NOMO-1 treated with DMSO at 0.1 percent for 48 hours (cell line): ENCODE data around the gene GNAT1.
A peak's percentile ranks its signal among the peaks of the same experiment; 100 is the strongest.

ENCODE experiments used
- DNase-seq: peaks from one replicate; lab custom pipeline; 2025; ENCODE audit not compliant: unreplicated experiment; lab: John Stamatoyannopoulos, UW

GNAT1 gene

DNA sequence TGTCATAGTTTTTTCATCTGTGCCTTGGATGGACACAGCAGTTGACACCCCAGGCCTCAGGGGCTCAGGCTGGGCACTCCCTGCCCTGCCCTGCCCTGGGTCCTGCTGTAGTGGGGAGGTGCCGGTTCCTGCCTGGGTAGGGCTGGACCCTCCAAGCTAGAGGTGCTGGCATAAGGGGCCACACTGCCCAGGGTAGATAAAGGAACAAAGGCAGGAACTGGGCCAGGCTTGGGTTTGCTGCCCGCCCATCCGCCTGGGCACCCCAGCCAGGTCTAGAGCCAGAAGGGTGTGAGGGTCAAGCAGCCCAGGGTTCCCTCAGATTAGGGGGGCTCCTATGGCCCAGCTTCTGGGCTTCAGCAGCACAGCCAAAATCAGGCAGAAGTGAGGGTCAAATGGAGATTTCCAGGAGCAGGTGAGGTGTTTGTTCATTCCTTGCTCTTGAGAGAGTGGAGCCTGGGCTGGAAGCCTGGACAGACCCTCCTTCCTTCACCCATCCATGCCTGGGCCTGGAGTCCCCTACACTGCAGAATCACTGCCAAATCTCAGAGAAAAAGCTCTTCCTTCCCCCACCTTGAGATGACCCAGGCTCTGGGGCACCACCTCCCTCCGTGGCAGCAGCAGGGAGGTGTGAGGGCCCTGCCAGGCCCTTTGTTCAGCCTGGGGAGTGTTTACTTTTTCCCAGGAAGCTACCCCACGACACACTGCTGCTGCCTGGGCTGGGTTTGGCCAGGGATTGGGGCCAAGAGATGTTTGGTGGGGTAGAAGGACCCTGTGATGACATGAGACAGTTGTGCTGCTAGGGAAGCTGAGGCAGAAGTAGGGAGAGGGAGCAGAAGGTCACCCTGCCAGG, 29.2 kb upstream of the GNAT1 start:
- DNase-seq = no peak

GRCh38 chr3:50163572-50164455, 27.6 kb upstream of the GNAT1 start:
- no peak for DNase-seq

GRCh38 chr3:50164481-50164880, 26.9 kb upstream of the GNAT1 start:
- no peak for DNase-seq

- no peak for DNase-seq
Measured at GRCh38 chr3:50164984-50165909, 26.2 kb upstream of the GNAT1 start.

DNA sequence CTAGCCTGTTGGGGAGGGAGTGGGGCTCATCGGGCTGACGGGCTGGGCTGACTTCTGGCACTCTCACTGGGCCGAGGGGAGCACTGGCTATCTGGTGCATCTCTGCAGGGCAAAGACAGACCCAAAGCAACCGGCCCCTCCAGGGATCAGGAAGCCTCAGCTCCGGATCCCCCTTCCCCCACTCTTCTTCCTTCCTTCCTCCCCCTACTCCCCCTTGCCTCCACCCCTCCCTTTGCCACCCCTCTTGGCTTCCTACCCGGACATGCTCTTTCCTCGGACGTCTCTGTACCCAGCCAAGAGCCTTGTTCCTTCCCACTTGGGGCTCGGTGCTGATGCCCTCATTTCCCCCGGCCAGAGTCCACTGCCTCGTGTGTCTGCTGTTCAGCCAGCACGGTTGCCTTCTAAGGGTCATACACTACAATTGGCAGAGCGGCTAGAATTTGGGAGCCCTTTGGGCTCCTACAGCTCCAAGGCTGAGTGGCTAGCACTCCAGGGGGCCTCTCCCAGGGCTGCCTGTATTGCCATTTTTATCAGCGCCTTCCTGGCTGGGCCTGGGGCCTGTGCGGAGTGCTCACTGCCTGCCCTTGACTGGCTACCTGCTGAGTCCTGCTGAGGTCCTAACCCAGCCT, 25.4 kb upstream of the GNAT1 start:
- DNase-seq = no peak

GRCh38 chr3:50166620-50167019, 24.8 kb upstream of the GNAT1 start:
- no peak for DNase-seq

DNA sequence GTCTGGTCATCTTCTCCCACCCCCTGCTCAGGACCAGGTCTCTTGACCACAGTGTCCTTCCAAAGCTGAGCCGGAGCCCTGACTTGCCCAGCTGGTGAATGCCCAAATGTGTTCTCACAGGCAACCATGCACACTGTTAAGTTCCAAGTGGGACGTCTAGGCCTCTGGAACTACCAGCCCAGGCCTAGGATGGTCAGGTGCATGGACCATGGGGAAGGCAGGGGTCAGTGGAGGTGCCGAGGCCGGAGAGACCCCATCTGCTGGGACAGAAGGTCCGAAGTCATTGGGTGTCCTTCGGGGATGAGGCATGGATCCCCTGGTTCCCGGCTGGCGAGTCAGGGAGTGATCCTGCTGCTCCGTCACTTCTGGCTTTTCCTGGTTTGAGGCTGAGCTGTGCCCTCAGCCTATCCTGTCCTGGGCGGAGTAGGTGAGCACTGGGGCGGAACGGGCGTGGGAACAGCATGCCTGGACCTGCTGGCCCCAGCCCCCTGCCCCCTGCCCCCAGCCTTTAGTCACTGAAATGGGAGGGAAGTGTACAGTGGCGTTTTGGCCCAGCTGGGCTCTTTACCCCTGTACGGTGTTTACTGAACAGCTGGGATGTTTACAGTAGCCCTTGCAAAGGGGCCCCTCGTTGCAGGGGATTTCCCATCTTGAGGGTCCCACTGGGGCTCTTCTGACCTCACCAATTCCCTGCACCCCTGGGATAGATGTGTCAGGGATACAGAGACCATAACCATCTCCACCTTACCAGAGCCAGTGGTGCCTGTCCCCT, 24.2 kb upstream of the GNAT1 start:
- DNase-seq = no peak

GRCh38 chr3:50167841-50168209, 23.6 kb upstream of the GNAT1 start:
- no peak for DNase-seq

GRCh38 chr3:50168388-50168787, 23.0 kb upstream of the GNAT1 start:
- no peak for DNase-seq

DNA sequence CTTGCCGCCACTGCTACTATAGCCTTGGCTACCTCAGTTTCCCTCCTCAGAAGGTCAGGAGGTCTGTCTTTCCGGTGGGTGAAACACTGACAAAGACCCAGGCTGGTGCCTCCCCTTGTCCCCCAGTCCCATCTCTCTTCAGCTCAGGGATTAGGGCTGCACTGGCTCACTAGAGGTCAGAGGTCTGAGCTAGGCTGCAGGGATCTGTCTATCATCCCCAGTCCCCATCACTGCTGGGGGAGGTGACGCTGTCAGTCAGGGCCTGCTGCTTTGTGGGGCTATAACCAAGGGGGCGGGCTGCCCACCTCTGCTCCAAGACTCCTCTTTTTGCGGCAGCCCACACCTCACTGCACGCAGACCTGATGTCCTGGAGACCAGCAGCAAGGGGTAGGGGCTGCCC, 22.6 kb upstream of the GNAT1 start:
- no peak for DNase-seq

- no peak for DNase-seq
Measured at GRCh38 chr3:50169232-50169832, 22.1 kb upstream of the GNAT1 start.

DNA sequence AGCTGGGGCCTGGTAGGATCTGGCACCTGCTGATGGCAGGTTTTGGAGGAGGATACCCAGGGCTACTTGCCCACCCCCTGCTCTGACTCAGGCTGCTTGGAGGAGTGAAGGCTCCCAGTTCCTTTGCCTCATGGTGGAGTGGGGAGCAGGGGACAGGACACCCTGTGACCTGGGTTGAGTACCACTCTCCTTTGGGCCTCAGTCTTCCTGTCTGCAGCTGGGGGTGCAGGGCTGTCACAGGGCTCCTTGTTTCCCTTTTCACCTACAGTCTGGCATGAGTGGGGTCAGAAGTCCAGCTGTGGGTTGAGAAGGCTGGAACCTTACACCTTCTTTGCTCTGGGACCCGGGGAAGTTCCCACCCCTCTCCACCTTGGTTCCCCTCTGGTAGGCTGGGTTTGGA, 21.6 kb upstream of the GNAT1 start:
- DNase-seq = no peak

DNA sequence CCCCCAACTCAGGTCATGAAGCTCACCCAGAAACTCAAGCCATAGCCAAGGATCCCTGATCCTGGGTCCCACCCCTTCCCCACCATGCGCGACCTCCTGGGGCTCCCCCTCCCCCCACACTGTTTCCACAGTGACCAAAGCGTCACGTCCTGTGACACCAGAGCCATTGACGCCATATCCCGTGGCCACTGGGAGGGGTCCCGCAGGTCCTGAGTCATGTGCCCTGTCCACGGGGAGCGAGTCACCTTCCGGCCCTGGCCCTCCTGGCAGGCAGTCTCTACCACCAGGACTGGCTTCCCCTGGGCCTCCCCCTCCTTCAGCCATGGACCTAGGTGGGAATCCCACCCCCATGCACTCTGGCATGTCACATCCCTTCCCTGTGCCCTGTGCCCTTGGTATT, 20.7 kb upstream of the GNAT1 start:
- DNase-seq = no peak

GRCh38 chr3:50171540-50172301, 19.7 kb upstream of the GNAT1 start:
- no peak for DNase-seq

DNA sequence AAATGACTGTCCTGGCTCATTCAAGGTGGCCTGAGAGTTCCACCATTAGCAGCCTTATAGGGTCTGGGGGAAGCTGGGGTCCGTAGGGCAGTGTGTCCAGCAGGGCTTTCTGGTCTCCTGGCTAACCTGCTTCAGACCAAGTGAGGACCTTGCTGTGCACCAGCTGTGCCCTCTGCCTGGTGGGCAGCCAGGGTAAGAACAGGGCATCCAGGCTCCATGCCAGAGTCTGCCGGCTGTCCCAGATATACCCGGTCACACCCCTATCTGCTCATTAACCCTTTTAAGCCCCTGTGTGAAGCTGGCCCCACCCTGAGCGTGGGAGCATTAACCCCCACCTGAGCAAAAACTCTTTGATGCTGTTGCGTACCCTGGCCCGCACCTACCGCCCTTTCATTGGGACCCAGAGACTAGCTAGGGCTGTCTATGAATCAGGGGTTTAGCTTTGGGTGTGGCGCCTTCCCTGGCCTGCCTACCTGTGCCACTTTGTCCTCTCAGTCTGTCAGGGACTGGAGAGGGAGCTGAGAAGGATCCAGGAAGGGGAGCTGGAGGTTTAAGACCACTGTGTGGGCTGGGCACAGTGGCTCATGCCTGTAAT, 18.7 kb upstream of the GNAT1 start:
- no peak for DNase-seq

- DNase-seq = peak; percentile 57
Measured at GRCh38 chr3:50173685-50174516, 17.5 kb upstream of the GNAT1 start.

DNA sequence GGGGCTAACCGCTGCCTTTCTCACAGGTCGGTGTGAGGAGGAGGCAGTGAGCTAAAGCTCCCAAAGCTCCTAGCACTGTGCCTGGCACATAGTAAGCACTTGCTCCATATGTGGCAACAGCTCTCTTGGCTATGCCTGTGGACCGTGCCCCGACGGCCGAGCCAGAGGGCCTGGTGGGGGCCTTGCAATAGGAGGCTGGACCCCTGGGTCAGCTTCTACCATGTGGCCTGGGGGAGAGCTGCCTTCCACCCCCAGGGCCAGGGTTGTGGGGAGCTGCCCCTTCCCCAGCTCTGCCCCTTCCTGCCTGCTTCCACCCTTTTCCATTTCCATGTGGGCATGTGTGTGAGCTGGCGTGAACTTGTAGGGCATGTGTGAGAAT, 16.9 kb upstream of the GNAT1 start:
- DNase-seq = no peak
